Dermis blood vessel endothelial cell (primary cell): Measurements from ENCODE around the gene ZFHX3. TPM values are rescaled to one million over a fixed set of nuclear protein-coding genes. Genes with fewer than 3 reads are reported as not detected.

Source experiments
- DNase-seq: peaks from one replicate; pipeline ENCODE4 v3.0.0; 2010
- total RNA-seq: library from RNA; depleted of rRNA; stranded (reverse); fragments of >200 nt; gene quantifications from 2 replicates; pipeline ENCODE4 v1.2.3, GENCODE V29; 2014

ZFHX3 gene
- total RNA-seq, 1 donor from 2014 or later, result 5.6 TPM

- no peak for DNase-seq
Measured at GRCh38 chr16:72840631-72841381, 207.1 kb downstream of the ZFHX3 start.

DNA sequence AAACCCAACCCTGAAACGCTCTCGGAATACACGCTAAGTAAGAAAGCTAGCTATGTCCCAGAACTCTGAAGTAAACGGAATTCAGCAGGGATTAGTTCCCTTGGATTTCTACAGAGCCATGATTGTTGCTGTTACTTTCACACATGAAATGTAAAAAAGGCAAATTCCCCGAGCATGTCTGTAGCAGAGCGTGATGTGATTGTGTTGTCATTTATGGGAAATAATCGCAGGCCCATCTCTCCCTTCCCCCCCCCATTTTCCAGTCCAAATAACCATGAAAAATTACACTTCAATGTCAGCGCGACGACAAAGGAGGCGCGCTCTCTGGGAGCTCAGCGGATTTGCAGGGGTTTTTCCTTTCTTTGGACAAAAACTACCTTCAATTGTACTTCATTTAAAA is 209.0 kb downstream of the ZFHX3 start:
- no peak for DNase-seq

DNA sequence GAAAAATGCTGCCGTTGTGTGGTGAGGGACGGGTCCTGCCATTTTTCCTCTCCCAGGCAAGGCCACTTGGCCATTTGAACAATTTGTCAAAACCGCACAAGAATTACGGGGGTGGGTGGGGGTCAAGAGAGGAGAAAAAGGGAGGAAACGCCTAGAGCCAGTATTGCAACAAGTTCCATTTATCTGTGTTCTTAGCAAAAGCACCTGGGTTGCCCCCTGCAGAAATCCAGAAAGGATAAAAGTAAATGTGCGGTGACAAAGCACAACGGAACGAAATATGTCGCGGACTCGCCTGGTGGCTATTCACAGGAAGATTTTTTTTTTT is 209.4 kb downstream of the ZFHX3 start:
- no peak for DNase-seq

DNA sequence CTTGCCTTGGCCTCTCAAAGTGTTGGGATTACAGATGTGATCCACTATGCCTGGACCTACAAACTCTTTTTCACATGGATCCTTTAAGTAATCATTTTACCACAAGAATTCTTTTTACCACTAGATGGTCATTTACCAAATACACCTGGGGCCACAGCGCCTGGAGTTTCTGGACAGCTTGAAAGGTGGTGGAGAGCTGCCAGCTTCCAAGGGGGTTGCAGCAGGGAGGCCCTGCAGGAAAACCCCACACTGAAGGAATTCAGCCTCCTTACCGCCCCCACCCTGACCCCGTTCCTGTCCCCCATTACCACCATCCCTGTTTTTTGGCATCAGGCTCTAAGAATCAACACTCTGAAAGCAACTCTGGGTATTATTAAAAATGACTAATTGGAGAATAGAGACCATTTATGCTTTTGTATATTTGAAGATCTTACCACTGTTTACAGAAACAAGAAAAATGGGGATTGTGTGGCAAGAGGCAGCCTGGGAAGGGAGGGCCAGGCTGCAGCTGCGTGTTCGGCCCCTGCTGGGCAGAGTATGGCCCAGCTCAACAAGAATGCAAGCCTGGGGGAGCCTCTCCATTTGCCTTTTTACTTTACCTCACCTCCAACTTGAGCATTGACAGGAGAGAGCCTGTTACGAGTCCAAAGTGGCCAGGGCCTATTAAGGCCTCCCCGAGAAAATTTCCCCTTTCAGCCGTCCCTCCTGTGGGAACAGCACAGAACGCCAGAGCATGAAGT is 209.9 kb downstream of the ZFHX3 start:
- DNase-seq, result no peak

DNA sequence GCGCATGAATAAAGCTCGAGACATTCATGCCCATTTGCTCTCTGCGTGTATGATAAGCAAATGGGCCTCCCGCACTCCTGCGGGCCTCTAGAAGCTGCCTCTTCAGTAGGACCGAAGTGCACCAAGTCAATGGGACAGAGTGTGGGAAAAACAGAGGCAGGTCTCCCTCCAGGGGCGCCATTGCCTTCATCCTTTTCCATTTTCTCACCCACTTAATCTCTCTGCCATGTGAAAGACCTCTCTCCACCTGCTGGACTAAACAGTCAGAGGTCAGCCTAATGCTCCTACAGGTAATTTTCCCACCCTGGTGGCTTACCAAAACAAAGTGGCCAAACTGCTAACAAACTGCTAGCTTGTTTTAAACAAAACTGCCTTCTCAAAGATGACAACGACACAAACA is 210.9 kb downstream of the ZFHX3 start:
- no peak for DNase-seq

DNA sequence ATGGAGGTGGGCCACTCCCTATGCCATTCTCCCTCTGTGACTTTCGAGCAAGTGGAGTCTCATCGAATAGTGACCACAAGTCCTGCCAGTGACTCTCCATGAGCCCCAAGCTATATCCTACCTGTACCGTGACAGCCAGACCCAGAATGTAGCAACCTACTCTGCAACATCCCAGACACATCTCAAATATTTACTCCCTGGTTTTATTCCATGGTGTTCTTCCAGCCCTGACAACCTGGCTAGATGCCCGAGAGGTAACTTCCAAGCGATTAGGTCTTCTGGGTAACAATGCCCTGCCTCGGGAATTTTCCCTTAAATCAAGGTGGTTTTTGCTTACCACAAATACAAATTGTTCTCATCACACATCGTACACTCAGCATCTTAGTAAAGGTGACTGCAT is 211.7 kb downstream of the ZFHX3 start:
- no peak for DNase-seq

GRCh38 chr16:72835086-72835485 is 212.8 kb downstream of the ZFHX3 start:
- no peak for DNase-seq

GRCh38 chr16:72834499-72834898 is 213.4 kb downstream of the ZFHX3 start:
- no peak for DNase-seq

DNA sequence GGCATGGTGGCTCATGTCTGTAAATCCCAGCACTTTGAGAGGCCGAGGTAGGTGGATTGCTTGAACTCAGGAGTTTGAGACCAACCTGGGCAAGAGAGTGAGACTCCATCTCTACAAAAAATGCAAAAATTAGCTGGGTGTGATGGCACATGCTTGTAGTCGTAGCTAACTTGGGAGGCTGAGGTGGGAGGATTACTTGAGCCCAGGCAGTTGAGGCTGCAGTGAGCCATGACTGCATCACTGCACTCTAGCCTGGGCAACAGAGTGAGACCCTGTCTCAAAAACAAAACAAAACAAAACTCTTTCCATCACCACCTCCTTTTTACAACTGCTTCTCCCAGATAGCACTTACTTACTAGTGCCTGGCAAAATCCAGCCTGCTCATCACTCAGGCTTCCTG is 214.0 kb downstream of the ZFHX3 start:
- DNase-seq, result no peak

GRCh38 chr16:72833482-72833881 is 214.4 kb downstream of the ZFHX3 start:
- no peak for DNase-seq

GRCh38 chr16:72832621-72833248 is 215.2 kb downstream of the ZFHX3 start:
- DNase-seq, result peak; percentile 84

- no peak for DNase-seq
Measured at GRCh38 chr16:72829846-72830775, 217.8 kb downstream of the ZFHX3 start.

DNA sequence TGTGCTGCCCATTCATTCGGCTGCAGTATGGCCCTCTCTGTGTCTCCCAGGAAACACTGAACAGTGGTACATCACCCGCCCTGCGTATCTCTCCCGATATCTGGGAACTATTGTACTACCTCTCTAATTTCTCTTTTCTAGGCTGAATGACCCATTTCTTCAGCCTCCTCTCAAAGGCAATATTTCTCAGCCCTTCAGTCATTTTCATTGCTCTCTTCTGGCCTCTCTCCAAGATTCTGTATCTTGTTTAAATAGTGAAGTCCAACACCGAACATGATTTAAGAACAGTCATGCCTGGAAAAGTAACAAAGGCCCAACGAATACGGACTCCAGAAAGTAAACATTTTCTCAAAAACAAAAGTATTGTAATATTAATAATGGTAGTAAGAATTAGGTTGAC is 220.1 kb downstream of the ZFHX3 start:
- DNase-seq, result no peak

- no peak for DNase-seq
Measured at GRCh38 chr16:72825912-72826621, 221.9 kb downstream of the ZFHX3 start.

DNA sequence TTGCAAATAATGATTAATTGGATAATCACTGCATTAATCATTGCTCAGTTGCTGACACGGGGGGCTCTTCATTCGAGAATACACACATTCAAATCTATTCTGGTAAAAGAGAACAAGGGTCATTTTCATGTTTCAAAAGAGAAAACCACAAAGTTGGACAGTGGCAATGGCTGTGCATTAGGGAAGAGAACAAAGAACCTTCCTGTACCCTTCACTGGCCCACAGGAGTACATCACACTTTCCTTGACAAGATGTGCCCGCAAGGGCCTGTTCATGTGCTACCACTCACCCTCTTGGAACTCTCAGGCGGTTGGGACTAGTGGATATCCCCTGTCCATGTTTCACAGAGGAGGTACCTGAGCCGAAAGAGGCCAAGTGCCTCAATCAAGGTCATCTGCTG is 223.2 kb downstream of the ZFHX3 start:
- no peak for DNase-seq

- DNase-seq, result no peak
Measured at GRCh38 chr16:72824027-72824426, 223.9 kb downstream of the ZFHX3 start.

DNA sequence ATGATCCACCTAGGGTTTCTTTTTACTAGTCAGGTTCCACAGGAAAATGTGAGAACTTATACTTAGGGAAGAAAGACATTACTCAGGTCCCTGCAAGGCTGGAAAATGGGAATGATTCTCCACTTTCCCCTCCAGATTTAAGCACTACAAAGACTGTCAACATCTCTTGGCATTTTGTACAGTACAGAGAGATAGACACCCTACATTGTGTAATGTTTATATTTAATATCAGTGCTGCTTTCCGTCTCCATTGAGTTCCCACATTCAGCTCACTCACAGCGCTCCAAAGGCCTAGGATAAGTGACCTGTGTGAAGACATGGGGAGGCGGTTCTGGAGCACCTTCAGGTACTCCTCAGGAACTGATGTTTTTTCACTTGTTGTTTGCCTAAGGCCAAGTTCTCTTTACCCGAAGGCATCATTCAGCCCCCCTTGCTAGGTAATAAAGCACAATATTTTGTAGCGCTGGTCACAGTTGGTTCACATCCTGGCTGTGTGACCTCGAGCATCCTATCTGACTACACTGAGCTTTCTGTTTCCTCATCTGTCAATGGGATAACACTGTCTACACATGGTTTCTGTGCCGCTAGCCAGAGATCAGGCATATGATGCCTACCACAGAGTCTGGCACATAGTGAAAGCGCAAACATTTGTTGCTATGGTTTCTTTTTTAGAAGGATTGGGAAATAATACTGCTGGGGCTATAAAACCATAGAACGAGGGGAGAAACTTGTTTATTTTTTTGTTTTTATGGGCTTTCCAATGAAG is 226.6 kb downstream of the ZFHX3 start:
- peak; percentile 15 for DNase-seq

DNA sequence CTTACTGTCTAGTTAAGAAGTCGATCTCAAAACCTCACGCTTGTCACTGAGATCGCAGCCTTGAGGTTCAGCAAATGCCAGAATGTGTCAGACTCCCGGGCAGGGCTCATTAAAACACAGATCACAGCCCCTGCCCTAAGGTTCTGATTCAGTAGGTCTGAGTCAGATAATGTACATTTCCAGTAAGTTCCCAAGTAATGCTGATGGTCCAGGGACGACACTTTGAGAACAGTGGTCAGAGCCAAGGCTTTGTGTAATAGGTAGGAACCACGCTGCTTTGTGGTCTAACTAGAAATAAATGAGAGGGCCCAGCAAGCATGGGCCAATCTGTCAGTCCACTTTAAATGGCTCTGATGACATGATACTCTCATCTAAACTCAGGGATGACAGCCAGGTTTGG is 228.6 kb downstream of the ZFHX3 start:
- no peak for DNase-seq

DNA sequence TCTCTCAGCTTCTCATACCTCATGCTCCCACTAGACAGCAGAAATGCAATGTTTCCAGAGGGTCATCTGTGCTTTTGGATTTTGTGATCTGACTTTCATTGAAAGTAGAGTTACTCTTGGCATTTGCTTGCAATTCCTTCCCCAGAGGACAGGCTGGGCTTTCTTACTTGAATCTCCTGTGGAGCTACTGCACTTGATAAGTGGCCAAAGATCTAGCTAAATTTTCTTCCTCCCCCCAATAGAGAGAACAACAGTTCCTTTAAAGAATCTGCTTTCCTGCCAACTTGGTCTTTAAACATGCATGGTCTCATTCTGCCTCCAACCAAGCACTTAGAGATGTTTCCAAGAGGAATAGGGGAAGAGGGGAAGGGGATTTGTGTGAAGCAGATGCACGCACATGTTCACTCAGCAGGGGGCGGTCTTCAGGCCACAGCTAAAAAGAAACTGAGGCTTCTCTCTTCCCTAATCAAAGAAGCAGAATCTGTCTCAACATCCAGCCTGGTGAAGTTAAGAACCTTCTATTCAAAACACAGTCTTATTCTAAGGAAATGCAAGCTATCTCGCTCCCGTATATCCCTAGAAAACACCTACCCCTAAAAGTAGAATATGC is 229.6 kb downstream of the ZFHX3 start:
- no peak for DNase-seq

- DNase-seq, result no peak
Measured at GRCh38 chr16:72815348-72816318, 232.3 kb downstream of the ZFHX3 start.
